KMS-11 (cell line): Measurements from ENCODE around the gene SERGEF.

ENCODE experiments used
- H2AFZ ChIP-seq: fragments of 200-600 bp; sonication (generic); 2 replicates; pipeline ENCODE4 v1.6.1; 2016; ENCODE audit warnings: antibody characterized with exemption, mixed run types, low read depth
- H3K27ac ChIP-seq: fragments of 200-600 bp; sonication (generic); 2 replicates; pipeline ENCODE4 v1.6.1; 2016; ENCODE audit warnings: mild to moderate bottlenecking, mixed run types
- H3K27me3 ChIP-seq: fragments of 200-600 bp; sonication (generic); 2 replicates; pipeline ENCODE4 v1.6.1; 2017; ENCODE audit warnings: mild to moderate bottlenecking, low read depth, mixed run types, moderate library complexity; ENCODE audit not compliant: insufficient read depth
- H3K36me3 ChIP-seq: fragments of 200-600 bp; sonication (generic); 2 replicates; pipeline ENCODE4 v1.6.1; 2017; ENCODE audit warnings: mild to moderate bottlenecking, mixed run types; ENCODE audit not compliant: insufficient read depth
- H3K4me1 ChIP-seq: fragments of 200-600 bp; sonication (generic); 2 replicates; pipeline ENCODE4 v1.6.1; 2016; ENCODE audit warnings: mild to moderate bottlenecking, low read depth, mixed run types; ENCODE audit not compliant: poor library complexity, severe bottlenecking
- H3K4me2 ChIP-seq: fragments of 200-600 bp; sonication (generic); 2 replicates; pipeline ENCODE4 v1.7.0; 2016; ENCODE audit warnings: mild to moderate bottlenecking, mixed run types
- H3K4me3 ChIP-seq: fragments of 200-600 bp; sonication (generic); IDR thresholded peaks from 2 replicates; pipeline ENCODE4 v1.6.1; 2017; ENCODE audit warnings: low read depth, low read length, mixed read lengths; ENCODE audit not compliant: insufficient read depth
- H3K79me2 ChIP-seq: fragments of 200-600 bp; sonication (generic); 2 replicates; pipeline ENCODE4 v1.6.1; 2016; ENCODE audit warnings: low read depth, mixed run types; ENCODE audit not compliant: insufficient read depth
- H3K9ac ChIP-seq: fragments of 200-600 bp; sonication (generic); 2 replicates; pipeline ENCODE4 v1.6.1; 2016; ENCODE audit warnings: mild to moderate bottlenecking, mixed run types
- H4K20me1 ChIP-seq: fragments of 200-600 bp; sonication (generic); 2 replicates; pipeline ENCODE4 v1.6.1; 2016; ENCODE audit warnings: mild to moderate bottlenecking, mixed run types; ENCODE audit not compliant: insufficient read depth
- TF ChIP-seq, protein P1 (sequence below): fragments of 200-600 bp; sonication (generic); conservative IDR thresholded peaks from 2 replicates; pipeline ENCODE4 v1.6.1; 2017; ENCODE audit warnings: low read depth, mild to moderate bottlenecking, antibody characterized with exemption, low read length, moderate library complexity, mixed read lengths

The SERGEF gene

DNA sequence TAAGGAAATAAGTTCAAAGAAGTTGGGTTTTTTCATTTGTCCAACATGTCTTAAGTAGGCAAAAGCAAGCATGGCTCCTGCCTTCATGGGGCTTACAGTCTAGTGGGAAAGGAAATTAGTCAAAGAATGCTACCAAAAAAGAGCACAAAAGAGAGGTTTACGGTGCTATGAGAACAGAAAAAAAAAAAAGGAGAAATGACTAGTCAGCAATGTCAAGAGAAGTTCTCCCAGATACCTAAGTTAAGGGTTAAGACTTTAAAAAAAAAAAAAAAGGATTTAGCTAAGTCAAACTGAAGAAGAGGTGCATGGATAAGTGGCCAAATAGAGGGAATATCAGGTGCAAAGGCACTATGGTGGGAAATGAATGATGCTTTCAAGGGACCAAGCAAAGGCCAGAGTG lies 29.3 kb downstream of the SERGEF start:
- no peak overlapping the region for H3K4me2 ChIP-seq
- H3K27me3 ChIP-seq, result no peaks in the 10 kb centered on the region
- no peaks in the 10 kb centered on the region for H4K20me1 ChIP-seq
- TF ChIP-seq, protein P1, sequence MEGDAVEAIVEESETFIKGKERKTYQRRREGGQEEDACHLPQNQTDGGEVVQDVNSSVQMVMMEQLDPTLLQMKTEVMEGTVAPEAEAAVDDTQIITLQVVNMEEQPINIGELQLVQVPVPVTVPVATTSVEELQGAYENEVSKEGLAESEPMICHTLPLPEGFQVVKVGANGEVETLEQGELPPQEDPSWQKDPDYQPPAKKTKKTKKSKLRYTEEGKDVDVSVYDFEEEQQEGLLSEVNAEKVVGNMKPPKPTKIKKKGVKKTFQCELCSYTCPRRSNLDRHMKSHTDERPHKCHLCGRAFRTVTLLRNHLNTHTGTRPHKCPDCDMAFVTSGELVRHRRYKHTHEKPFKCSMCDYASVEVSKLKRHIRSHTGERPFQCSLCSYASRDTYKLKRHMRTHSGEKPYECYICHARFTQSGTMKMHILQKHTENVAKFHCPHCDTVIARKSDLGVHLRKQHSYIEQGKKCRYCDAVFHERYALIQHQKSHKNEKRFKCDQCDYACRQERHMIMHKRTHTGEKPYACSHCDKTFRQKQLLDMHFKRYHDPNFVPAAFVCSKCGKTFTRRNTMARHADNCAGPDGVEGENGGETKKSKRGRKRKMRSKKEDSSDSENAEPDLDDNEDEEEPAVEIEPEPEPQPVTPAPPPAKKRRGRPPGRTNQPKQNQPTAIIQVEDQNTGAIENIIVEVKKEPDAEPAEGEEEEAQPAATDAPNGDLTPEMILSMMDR, result no peak
- H3K4me1 ChIP-seq, result no peaks in the 10 kb centered on the region
- no peaks in the 10 kb centered on the region for H3K36me3 ChIP-seq
- no peaks in the 10 kb centered on the region for H3K79me2 ChIP-seq
- no peak overlapping the region for H2AFZ ChIP-seq
- H3K9ac ChIP-seq, result no peak overlapping the region
- no peak overlapping the region for H3K4me3 ChIP-seq
- no peak overlapping the region for H3K27ac ChIP-seq

- H3K4me3 ChIP-seq, result no peak overlapping the region
- H2AFZ ChIP-seq, result no peak overlapping the region
- no peaks in the 10 kb centered on the region for H3K79me2 ChIP-seq
- no peaks in the 10 kb centered on the region for H3K4me1 ChIP-seq
- H3K36me3 ChIP-seq, result no peaks in the 10 kb centered on the region
- H3K27ac ChIP-seq, result no peak overlapping the region
- H3K9ac ChIP-seq, result no peak overlapping the region
- H3K4me2 ChIP-seq, result no peak overlapping the region
- no peaks in the 10 kb centered on the region for H3K27me3 ChIP-seq
- TF ChIP-seq, protein P1, result peak; percentile 98
- no peaks in the 10 kb centered on the region for H4K20me1 ChIP-seq
Observed at GRCh38 chr11:17979770-17980371, 33.0 kb downstream of the SERGEF start.

GRCh38 chr11:17978553-17979287 lies 34.1 kb downstream of the SERGEF start:
- H3K79me2 ChIP-seq, result no peaks in the 10 kb centered on the region
- TF ChIP-seq, protein P1, result peak; percentile 71
- no peaks in the 10 kb centered on the region for H3K27me3 ChIP-seq
- no peak overlapping the region for H3K4me2 ChIP-seq
- no peak overlapping the region for H2AFZ ChIP-seq
- H4K20me1 ChIP-seq, result no peaks in the 10 kb centered on the region
- no peak overlapping the region for H3K9ac ChIP-seq
- H3K27ac ChIP-seq, result no peak overlapping the region
- no peaks in the 10 kb centered on the region for H3K36me3 ChIP-seq
- no peaks in the 10 kb centered on the region for H3K4me1 ChIP-seq
- no peak overlapping the region for H3K4me3 ChIP-seq

GRCh38 chr11:17976651-17977050 lies 36.2 kb downstream of the SERGEF start:
- no peaks in the 10 kb centered on the region for H3K4me1 ChIP-seq
- TF ChIP-seq, protein P1, result no peak
- no peak overlapping the region for H3K4me3 ChIP-seq

More at GRCh38 chr11:17976651-17977050, 36.2 kb downstream of the SERGEF start:
- Histone ChIP-seq H2AFZ (no peak overlapping the region), H3K27me3 (no peaks in the 10 kb centered on the region), H3K27ac (no peak overlapping the region), H3K4me2 (no peak overlapping the region), H3K36me3 (no peaks in the 10 kb centered on the region), H3K9ac (no peak overlapping the region), H4K20me1 (no peaks in the 10 kb centered on the region), H3K79me2 (no peaks in the 10 kb centered on the region)
